NB4 (cell line): ENCODE results near the gene LY86.

ENCODE experiments used
- CTCF ChIP-seq: IDR thresholded peaks from one replicate; pipeline ENCODE4 v1.5.1; 2012; ENCODE audit warnings: low read depth, low read length
- MAX ChIP-seq: IDR thresholded peaks from 2 replicates; pipeline ENCODE4 v1.6.1; 2011; ENCODE audit warnings: low read depth, low read length
- POLR2A ChIP-seq: IDR thresholded peaks from 2 replicates; pipeline ENCODE4 v1.6.1; 2011; ENCODE audit warnings: mild to moderate bottlenecking; ENCODE audit not compliant: insufficient read length; ENCODE audit errors: extremely low read depth

- TF ChIP-seq CTCF (no peak), POLR2A (no peak), MAX (no peak)
Measured at GRCh38 chr6:6609450-6609849, 20.9 kb downstream of the LY86 start.
